A549 (cell line): ENCODE results near the gene DAZL.
A peak's percentile ranks its signal among the peaks of the same experiment; 100 is the strongest.

ENCODE experiments used
- CHD2 ChIP-seq: fragments of 150-350 bp; IDR thresholded peaks from 2 replicates; pipeline ENCODE4 v1.6.1; 2014; ENCODE audit warnings: low read length; ENCODE audit not compliant: partially characterized antibody
- CTCF ChIP-seq: fragments of >200 bp; sonication (Bioruptor Twin); formaldehyde crosslinking; IDR thresholded peaks from 3 replicates; pipeline ENCODE4 v1.5.1; 2016
- EHMT2 ChIP-seq: fragments of 200-600 bp; sonication (generic); IDR thresholded peaks from 2 replicates; pipeline ENCODE4 v1.6.1; 2016; ENCODE audit warnings: antibody characterized with exemption, low read depth, mild to moderate bottlenecking, moderate library complexity
- USF2 ChIP-seq: fragments of 450-650 bp; IDR thresholded peaks from 2 replicates; pipeline ENCODE4 v1.6.1; 2014; ENCODE audit warnings: antibody characterized with exemption

DNA sequence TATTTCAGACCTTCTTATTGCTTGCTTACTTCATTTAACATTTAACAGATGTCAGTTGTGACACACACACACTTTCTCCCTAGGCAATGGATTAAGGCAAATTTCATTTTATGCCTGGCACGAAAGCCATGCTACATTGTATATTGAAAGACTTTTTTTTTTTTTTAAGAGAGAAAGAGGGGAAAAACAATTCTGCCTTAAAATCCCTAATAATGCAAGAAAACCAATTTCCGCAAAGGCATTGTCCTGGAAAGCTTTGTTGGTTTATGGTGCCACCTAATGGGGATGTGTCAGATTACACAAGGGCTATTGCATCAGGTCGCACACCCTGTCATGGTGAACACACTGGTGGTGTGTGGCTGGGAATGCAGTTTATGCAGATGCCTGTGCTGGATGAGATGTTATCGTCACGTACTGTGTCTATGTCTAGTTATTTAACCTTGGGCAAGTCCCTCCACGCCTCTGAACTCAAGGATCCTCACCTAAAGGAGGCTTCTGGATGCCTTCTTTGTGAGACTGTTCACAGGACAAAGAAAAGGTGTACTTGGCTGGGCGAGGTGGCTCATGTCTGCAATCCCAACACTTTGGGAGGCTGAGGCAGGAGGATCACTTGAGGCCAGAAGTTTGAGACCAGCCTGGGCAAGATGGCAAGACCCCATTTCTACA is 54.4 kb downstream of the DAZL start:
- TF ChIP-seq CTCF (peak; percentile 94), CHD2 (no peak), USF2 (no peak), EHMT2 (no peak)
